Tibial nerve (tissue), 3 donors: Measurements from ENCODE around the gene TSPO.
"Not testable (repeated sequence)": the region's sequence is repeated elsewhere in the genome, so short reads cannot be mapped to it uniquely, and the experiment has no call there.

Source experiments
- CTCF ChIP-seq, 5 experiments: fragments of 200-600 bp in 3 of 5; fragments of 450-650 bp in 2 of 5; sonication (generic) in 3 of 5; IDR thresholded peaks; one replicate each; pipeline ENCODE4 v1.5.1; 2016 to 2019; ENCODE audit warnings: antibody characterized with exemption in 5 of 5, mild to moderate bottlenecking in 3 of 5, moderate library complexity in 2 of 5
- POLR2A ChIP-seq, 2 donors: fragments of 450-650 bp; IDR thresholded peaks; one replicate each; pipeline ENCODE4 v1.6.1; 2017; ENCODE audit warnings: antibody characterized with exemption in 2 of 2, mild to moderate bottlenecking in 2 of 2, moderate library complexity in 2 of 2

DNA sequence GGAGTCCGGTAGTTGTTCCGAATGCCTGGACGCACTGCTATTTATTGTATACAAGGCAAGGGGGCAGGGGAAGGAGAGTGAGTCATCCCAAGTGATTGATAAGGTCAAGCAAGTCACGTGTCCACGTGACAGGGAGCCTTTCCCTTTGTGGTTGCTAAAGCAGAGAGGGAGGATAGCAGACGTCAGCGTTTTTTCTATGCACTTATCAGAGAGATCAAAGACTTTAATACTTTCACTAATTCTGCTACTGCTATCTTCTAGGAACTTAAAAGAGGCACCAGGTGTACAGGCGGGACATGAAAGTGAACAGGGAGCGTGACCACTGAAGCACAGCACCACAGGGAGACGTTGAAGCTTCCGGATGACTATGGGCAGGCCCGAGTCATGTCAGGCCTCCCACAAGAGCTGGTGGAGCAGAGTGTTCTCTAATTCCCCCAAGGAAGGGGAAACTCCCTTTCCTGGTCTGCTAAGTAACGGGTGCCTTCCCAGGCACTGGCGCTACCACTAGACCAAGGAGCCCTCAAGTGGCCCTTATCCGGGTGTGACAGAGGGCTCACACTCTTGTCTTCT lies 47.2 kb upstream of the TSPO start:
- TF ChIP-seq POLR2A, CTCF (IDR thresholded peaks at IDR 0.05): not testable (repeated sequence)
